ENCODE results near the gene TP53BP2.

The TP53BP2 gene

DNA sequence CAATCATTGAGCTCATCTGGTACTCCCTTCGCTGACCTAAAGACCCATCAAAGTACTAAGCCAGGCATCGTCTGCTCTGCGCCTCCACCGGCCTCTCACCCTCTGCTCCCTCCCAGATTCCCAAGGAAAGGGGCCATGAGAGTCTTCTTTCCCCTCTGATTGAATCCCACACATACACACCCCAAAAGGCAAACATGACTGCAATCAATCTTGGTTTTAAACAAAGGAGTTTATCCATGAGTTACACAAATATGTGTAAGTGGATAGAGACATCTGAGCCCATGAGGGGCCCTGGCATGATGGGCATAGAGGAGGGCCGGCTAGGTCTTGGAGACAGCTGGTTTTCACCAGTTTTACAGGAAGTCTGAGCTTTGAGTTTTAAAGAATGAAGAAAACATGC, 82.5 kb downstream of the TP53BP2 start:
- no peak for DNase-seq (ENCODE audit: low read depth in 1 of 2, low spot score in 1 of 2)
- H3K4me3 ChIP-seq (replicated peaks; ENCODE audit: insufficient read depth, low read length), result no peak overlapping the region
- TF ChIP-seq, protein P1, sequence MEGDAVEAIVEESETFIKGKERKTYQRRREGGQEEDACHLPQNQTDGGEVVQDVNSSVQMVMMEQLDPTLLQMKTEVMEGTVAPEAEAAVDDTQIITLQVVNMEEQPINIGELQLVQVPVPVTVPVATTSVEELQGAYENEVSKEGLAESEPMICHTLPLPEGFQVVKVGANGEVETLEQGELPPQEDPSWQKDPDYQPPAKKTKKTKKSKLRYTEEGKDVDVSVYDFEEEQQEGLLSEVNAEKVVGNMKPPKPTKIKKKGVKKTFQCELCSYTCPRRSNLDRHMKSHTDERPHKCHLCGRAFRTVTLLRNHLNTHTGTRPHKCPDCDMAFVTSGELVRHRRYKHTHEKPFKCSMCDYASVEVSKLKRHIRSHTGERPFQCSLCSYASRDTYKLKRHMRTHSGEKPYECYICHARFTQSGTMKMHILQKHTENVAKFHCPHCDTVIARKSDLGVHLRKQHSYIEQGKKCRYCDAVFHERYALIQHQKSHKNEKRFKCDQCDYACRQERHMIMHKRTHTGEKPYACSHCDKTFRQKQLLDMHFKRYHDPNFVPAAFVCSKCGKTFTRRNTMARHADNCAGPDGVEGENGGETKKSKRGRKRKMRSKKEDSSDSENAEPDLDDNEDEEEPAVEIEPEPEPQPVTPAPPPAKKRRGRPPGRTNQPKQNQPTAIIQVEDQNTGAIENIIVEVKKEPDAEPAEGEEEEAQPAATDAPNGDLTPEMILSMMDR (IDR thresholded peaks at IDR 0.05; ENCODE audit: insufficient read depth, low read length), result no peak
- TF ChIP-seq POLR2AphosphoS5 (IDR thresholded peaks at IDR 0.05; ENCODE audit: low read depth), result no peak
- TF ChIP-seq, protein P2, sequence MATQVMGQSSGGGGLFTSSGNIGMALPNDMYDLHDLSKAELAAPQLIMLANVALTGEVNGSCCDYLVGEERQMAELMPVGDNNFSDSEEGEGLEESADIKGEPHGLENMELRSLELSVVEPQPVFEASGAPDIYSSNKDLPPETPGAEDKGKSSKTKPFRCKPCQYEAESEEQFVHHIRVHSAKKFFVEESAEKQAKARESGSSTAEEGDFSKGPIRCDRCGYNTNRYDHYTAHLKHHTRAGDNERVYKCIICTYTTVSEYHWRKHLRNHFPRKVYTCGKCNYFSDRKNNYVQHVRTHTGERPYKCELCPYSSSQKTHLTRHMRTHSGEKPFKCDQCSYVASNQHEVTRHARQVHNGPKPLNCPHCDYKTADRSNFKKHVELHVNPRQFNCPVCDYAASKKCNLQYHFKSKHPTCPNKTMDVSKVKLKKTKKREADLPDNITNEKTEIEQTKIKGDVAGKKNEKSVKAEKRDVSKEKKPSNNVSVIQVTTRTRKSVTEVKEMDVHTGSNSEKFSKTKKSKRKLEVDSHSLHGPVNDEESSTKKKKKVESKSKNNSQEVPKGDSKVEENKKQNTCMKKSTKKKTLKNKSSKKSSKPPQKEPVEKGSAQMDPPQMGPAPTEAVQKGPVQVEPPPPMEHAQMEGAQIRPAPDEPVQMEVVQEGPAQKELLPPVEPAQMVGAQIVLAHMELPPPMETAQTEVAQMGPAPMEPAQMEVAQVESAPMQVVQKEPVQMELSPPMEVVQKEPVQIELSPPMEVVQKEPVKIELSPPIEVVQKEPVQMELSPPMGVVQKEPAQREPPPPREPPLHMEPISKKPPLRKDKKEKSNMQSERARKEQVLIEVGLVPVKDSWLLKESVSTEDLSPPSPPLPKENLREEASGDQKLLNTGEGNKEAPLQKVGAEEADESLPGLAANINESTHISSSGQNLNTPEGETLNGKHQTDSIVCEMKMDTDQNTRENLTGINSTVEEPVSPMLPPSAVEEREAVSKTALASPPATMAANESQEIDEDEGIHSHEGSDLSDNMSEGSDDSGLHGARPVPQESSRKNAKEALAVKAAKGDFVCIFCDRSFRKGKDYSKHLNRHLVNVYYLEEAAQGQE (IDR thresholded peaks at IDR 0.05; ENCODE audit: insufficient replicate concordance, low read depth), result no peak
- TF ChIP-seq SPI1 (IDR thresholded peaks at IDR 0.05; ENCODE audit: borderline replicate concordance, low read depth), result no peak
- no peak for TF ChIP-seq GABPA (IDR thresholded peaks at IDR 0.05; ENCODE audit: low read depth)
- no peak overlapping the region for H3K27ac ChIP-seq (replicated peaks)
- no peaks in the 10 kb centered on the region for H3K27me3 ChIP-seq (ENCODE audit: insufficient read depth, poor library complexity, severe bottlenecking)

DNA sequence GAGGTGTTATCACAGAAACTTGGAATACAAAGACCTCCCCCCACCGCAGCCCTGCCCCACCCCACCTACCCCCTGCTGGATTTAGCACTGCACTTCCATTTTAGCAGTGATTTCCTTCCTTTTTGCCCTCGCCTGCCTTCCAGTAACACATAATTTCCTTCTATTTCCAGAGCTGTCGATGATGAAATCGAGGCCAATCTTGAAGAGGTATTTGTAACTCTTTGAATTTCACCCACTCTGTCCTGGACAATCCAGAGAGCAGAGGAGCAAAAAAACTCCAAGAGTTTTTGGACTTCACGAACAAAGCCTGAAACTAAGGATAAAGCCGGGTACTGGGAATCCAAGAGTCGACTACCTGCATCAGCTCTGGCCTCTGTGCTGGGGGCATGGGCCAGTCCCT, 84.3 kb downstream of the TP53BP2 start:
- H3K4me3 ChIP-seq (replicated peaks; ENCODE audit: insufficient read depth, low read length), result no peak overlapping the region
- no peaks in the 10 kb centered on the region for H3K27me3 ChIP-seq (ENCODE audit: insufficient read depth, poor library complexity, severe bottlenecking)
- TF ChIP-seq, protein P1 (IDR thresholded peaks at IDR 0.05; ENCODE audit: insufficient read depth, low read length), result no peak
- TF ChIP-seq SPI1 (IDR thresholded peaks at IDR 0.05; ENCODE audit: borderline replicate concordance, low read depth) (no peak), GABPA (IDR thresholded peaks at IDR 0.05; ENCODE audit: low read depth) (no peak), POLR2AphosphoS5 (IDR thresholded peaks at IDR 0.05; ENCODE audit: low read depth) (no peak)
- TF ChIP-seq, protein P2 (IDR thresholded peaks at IDR 0.05; ENCODE audit: insufficient replicate concordance, low read depth), result no peak
- DNase-seq (ENCODE audit: low read depth in 1 of 2, low spot score in 1 of 2), result no peak
- no peak overlapping the region for H3K27ac ChIP-seq (replicated peaks)

DNA sequence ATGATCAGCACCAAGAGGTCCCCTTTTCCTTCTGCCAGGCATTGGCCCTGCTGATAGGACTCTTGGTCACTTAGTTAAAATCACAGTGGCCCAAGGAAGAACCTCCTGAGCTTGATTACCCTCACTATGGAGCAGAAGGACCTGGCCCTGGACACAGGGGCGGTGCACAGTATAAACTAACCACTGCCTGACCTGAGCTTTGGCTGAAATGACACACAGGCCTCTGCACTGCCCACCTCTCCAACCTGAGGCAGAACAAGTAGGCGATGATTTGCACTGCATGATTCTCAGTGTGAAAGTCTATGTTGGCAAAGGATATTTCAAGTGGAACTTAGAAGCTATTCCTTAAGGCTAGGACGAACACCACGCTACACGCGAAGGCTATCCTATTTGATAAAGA, 84.9 kb downstream of the TP53BP2 start:
- H3K4me3 ChIP-seq (replicated peaks; ENCODE audit: insufficient read depth, low read length), result no peak overlapping the region
- DNase-seq (ENCODE audit: low read depth in 1 of 2, low spot score in 1 of 2), result no peak
- TF ChIP-seq, protein P1 (IDR thresholded peaks at IDR 0.05; ENCODE audit: insufficient read depth, low read length), result no peak
- TF ChIP-seq, protein P2 (IDR thresholded peaks at IDR 0.05; ENCODE audit: insufficient replicate concordance, low read depth), result no peak
- TF ChIP-seq POLR2AphosphoS5 (IDR thresholded peaks at IDR 0.05; ENCODE audit: low read depth) (no peak), GABPA (IDR thresholded peaks at IDR 0.05; ENCODE audit: low read depth) (no peak), SPI1 (IDR thresholded peaks at IDR 0.05; ENCODE audit: borderline replicate concordance, low read depth) (no peak)
- H3K27me3 ChIP-seq (ENCODE audit: insufficient read depth, poor library complexity, severe bottlenecking), result no peaks in the 10 kb centered on the region
- no peak overlapping the region for H3K27ac ChIP-seq (replicated peaks)
